Thyroid gland (tissue), 4 donors: ENCODE measurements around the gene LHB. TPM values are rescaled to one million over a fixed set of nuclear protein-coding genes. Genes with fewer than 3 reads are reported as not detected.

Source experiments
- DNase-seq, 2 donors: peaks; one replicate each; pipeline ENCODE4 v3.0.0-alpha.2; 2019
- H3K27ac ChIP-seq, 3 donors: fragments of 200-600 bp; sonication (generic); 1 replicate in 2 of 3; 2 replicates in 1 of 3; pipeline ENCODE4 v1.5.1; 2016 to 2019; ENCODE audit warnings: mild to moderate bottlenecking in 1 of 3, moderate library complexity in 1 of 3
- H3K27me3 ChIP-seq: fragments of 200-600 bp; sonication (generic); one replicate; pipeline ENCODE4 v1.5.1; 2019
- H3K36me3 ChIP-seq, 2 donors: fragments of 200-600 bp; sonication (generic); one replicate each; pipeline ENCODE4 v1.5.1; 2016 to 2019
- H3K4me1 ChIP-seq, 2 donors: fragments of 200-600 bp; sonication (generic); one replicate each; pipeline ENCODE4 v1.5.1; 2017 to 2019
- H3K4me3 ChIP-seq, 3 donors: fragments of 200-600 bp; sonication (generic); replicated peaks in 1 of 3; 1 replicate in 2 of 3; 2 replicates in 1 of 3; pipeline ENCODE4 v1.5.1; 2016; ENCODE audit warnings: mild to moderate bottlenecking in 1 of 3
- H3K9me3 ChIP-seq: fragments of 200-600 bp; sonication (generic); one replicate; pipeline ENCODE4 v1.5.1; 2017
- POLR2A ChIP-seq, 2 donors: fragments of 450-650 bp; IDR thresholded peaks; one replicate each; pipeline ENCODE4 v1.6.1; 2017; ENCODE audit warnings: antibody characterized with exemption in 2 of 2, mild to moderate bottlenecking in 2 of 2, moderate library complexity in 1 of 2
- WGBS, 2 donors: methylation state at CpG; one replicate each; pipeline ENCODE4 v1.1.5; 2017; 5-methylcytosine and 5-hydroxymethylcytosine counted together
- intact Hi-C: fragments of 100-400 bp; cut with DNase I; formaldehyde crosslinking; loops from one replicate; pipeline ENCODE4 v1.15.1; 2023
- total RNA-seq, 4 donors: library from RNA; depleted of rRNA; stranded (reverse); fragments of >200 nt; gene quantifications; one replicate each; pipeline ENCODE4 v1.2.3, GENCODE V29; 2016
- TF ChIP-seq, protein P1 (sequence below), 6 experiments: fragments of 200-600 bp in 3 of 6; fragments of 450-650 bp in 3 of 6; sonication (generic) in 3 of 6; IDR thresholded peaks; one replicate each; pipeline ENCODE4 v1.5.1; 2016 to 2019; ENCODE audit warnings: antibody characterized with exemption in 6 of 6, mild to moderate bottlenecking in 2 of 6, inconsistent platforms in 1 of 6, moderate library complexity in 1 of 6

LHB gene
- total RNA-seq, 4 donors from 2014 or later = not detected

DNA sequence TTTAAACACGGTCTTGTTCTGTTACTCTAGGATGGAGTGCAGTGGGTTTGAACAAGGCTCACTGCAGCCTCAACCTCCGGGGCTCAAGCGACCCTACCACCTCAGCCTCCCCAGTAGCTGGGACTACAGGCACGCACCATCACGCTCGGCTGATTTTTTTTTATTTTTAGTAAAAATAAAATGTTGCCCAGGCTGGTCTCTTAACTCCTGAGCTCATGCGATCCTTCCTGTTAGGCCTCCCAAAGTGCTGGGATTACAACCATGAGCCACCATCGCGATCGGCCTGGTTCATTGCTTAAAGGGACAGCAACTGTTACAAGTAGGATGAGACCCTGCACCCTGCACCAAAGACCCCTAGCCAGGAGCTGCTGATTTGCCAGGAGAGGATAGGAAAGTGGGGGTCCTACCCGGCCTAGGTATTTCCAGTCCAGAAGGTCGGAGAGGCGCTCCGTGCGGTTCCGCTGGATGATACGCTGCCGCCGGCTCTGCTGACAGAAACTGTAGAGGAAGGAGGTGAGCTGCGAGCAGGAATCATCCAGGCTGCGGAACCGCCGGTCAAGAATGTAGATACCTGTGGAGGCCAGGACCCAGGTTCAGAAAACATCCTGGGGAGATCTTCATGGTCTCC is 46.6 kb downstream of the LHB start:
- TF ChIP-seq, protein P1, sequence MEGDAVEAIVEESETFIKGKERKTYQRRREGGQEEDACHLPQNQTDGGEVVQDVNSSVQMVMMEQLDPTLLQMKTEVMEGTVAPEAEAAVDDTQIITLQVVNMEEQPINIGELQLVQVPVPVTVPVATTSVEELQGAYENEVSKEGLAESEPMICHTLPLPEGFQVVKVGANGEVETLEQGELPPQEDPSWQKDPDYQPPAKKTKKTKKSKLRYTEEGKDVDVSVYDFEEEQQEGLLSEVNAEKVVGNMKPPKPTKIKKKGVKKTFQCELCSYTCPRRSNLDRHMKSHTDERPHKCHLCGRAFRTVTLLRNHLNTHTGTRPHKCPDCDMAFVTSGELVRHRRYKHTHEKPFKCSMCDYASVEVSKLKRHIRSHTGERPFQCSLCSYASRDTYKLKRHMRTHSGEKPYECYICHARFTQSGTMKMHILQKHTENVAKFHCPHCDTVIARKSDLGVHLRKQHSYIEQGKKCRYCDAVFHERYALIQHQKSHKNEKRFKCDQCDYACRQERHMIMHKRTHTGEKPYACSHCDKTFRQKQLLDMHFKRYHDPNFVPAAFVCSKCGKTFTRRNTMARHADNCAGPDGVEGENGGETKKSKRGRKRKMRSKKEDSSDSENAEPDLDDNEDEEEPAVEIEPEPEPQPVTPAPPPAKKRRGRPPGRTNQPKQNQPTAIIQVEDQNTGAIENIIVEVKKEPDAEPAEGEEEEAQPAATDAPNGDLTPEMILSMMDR (IDR thresholded peaks at IDR 0.05) = no peak
- no peak for TF ChIP-seq POLR2A (IDR thresholded peaks at IDR 0.05)
- no peak overlapping the region for H3K27ac ChIP-seq
- H3K4me1 ChIP-seq = peaks cover 23 to 26% of the 10 kb centered on the region in 2 donors
- intact Hi-C loops = loop anchor here (5.0 to 10.0 kb wide), 2 partner anchors 105 to 173 kb away; partner anchors contain the start of gene PLEKHA4
- H3K36me3 ChIP-seq = peaks cover 20 to 26% of the 10 kb centered on the region in 2 donors
- H3K4me3 ChIP-seq = no peak overlapping the region
- no peak for DNase-seq
- 92 to 93% methylated on average over 23 of the region's 23 CpGs for WGBS, 2 donors
- H3K27me3 ChIP-seq = no peaks in the 10 kb centered on the region
- H3K9me3 ChIP-seq = no peaks in the 10 kb centered on the region

DNA sequence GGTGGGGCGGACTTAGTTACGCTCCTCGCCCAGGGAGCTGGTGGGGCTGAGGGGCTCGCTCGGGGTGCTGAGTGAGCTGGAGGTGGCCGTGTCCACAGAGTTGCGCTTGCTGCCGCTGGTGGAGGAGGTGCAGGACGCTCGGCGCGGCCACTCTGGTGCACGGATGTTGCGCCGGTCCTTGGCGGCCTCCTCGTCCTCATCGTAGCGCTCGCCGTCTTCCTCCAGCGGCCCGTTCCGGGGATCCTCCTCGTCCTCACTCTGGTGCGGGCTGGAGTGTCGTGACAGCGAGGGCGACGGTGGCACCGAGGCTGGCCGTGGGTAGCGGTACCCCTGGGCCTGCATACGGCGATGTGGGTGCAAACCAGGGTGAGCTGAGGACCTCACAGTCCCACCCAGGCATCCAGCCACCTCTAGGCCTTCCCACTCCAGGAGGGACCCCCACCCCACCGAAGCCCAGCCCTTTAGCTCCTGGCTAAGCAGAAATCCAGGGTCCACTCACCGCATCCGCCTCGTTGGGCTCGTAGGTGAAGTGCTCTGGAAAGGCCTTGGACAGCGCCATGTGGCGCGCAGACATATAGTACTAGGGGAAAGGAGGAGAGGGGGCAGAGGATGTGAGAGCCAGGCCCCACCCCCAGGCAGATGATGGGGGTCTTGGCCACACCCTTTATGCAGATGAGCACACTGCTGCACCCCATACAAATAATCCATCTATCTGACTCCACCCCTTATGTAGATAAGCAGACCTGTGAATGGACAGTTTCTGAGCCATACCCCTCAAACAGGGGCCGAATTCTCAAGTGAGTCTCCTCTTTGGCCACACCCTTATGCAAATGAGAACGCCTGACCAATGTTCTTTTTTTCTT is 47.4 kb downstream of the LHB start:
- Histone ChIP-seq H3K36me3 (peaks cover 20 to 26% of the 10 kb centered on the region in 2 donors), H3K27ac (no peak overlapping the region), H3K4me3 (no peak overlapping the region), H3K4me1 (peaks cover 26 to 30% of the 10 kb centered on the region in 2 donors), H3K27me3 (no peaks in the 10 kb centered on the region), H3K9me3 (no peaks in the 10 kb centered on the region)
- intact Hi-C loops = loop anchor here (5.0 to 10.0 kb wide), 2 partner anchors 105 to 172 kb away; partner anchors contain the start of gene PLEKHA4
- 95 to 97% methylated on average over 41 to 44 of the region's 45 CpGs for WGBS, 2 donors
- TF ChIP-seq, protein P1 (IDR thresholded peaks at IDR 0.05) = no peak
- no peak for TF ChIP-seq POLR2A (IDR thresholded peaks at IDR 0.05)
- no peak for DNase-seq

DNA sequence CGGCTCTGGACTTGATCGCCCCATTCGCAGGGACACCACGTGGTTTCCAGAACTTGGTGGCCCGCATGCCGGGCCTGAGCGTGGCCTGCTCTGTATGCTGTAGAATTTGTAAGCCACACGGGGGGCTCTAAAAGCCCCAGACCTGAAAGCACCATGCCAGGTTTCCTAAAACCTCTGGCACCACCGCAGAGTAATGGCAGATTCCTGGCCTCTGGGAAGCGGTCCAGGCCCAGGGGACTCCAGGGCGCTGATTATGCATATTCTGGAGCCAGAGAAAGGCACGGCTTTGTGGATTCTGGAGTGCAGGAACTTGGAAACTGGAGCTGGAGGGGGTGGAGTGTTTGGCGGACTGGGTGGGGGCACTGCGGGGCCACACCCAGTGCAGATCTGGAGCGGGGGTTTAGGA is 48.1 kb downstream of the LHB start:
- Histone ChIP-seq H3K4me3 (no peak overlapping the region), H3K4me1 (peaks cover 33 to 36% of the 10 kb centered on the region in 2 donors), H3K27me3 (no peaks in the 10 kb centered on the region), H3K9me3 (no peaks in the 10 kb centered on the region), H3K36me3 (peaks cover 17 to 20% of the 10 kb centered on the region in 2 donors), H3K27ac (peak overlapping the region; percentile 1 to 97 (median 7))
- peak; percentile 74 to 82 for DNase-seq
- intact Hi-C loops = no loop called here
- TF ChIP-seq POLR2A (IDR thresholded peaks at IDR 0.05) = no peak
- TF ChIP-seq, protein P1 (IDR thresholded peaks at IDR 0.05) = no peak
- WGBS, 2 donors = 69 to 86% methylated on average over 13 to 15 of the region's 15 CpGs

DNA sequence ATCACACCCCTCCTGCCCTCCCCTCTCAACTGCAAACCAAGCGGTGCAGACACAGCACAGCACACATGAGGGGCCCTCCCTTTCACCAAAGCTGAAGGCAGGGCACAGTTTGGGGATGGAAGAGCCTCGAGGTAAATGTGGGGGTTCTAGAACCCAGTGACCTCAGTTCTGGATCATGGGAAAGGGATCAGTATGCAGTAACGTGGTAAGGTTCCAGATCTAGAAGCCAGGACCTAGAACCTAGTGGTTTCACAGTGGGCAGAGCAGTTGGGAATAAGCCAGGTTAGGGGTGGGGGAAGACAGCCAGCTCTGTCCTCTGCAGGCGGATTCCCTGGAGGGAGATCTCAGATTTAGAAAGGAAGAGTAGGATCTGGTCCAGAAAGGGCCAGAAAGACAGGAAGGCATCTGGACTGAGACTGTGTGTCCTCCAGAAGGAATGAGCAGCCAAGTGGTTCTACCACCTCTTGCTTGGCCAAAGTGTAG is 48.7 kb downstream of the LHB start:
- H3K4me1 ChIP-seq = peaks cover 39 to 42% of the 10 kb centered on the region in 2 donors

More for the DNA sequence above, 48.7 kb downstream of the LHB start:
- Histone ChIP-seq H3K27ac (peak overlapping the region; percentile 1 to 97 (median 7)), H3K9me3 (no peaks in the 10 kb centered on the region), H3K4me3 (no peak overlapping the region), H3K27me3 (no peaks in the 10 kb centered on the region), H3K36me3 (peaks cover 15 to 17% of the 10 kb centered on the region in 2 donors)
- peak; percentile 30 to 48 for DNase-seq
- TF ChIP-seq, protein P1 (IDR thresholded peaks at IDR 0.05) = no peak
- TF ChIP-seq POLR2A (IDR thresholded peaks at IDR 0.05) = no peak
- intact Hi-C loops = no loop called here
- 70 to 75% methylated on average over 4 of the region's 4 CpGs for WGBS, 2 donors
